GM12878 (cell line): ENCODE results near the gene RAD51B.

Source experiments
- CEBPB ChIP-seq, 2 experiments: fragments of 150-350 bp in 1 of 2; IDR thresholded peaks; 2 replicates each; pipeline ENCODE4 v1.6.1; 2012 to 2014; ENCODE audit warnings: low read depth in 2 of 2, low read length in 2 of 2, borderline replicate concordance in 1 of 2, inconsistent platforms in 1 of 2
- CTCF ChIP-seq, 3 experiments: IDR thresholded peaks in 2 of 3; conservative IDR thresholded peaks in 1 of 3; 2 replicates each; pipeline ENCODE4 v1.5.1; 2011; ENCODE audit warnings: low read depth in 3 of 3, low read length in 3 of 3, mild to moderate bottlenecking in 3 of 3, control low read depth in 2 of 3, moderate library complexity in 2 of 3, inconsistent platforms in 1 of 3, mixed read lengths in 1 of 3; ENCODE audit not compliant: control insufficient read depth in 2 of 3, insufficient read depth in 1 of 3; ENCODE audit errors: extremely low read depth in 1 of 3
- E2F8 ChIP-seq: fragments of 450-650 bp; IDR thresholded peaks from 2 replicates; pipeline ENCODE4 v1.6.1; 2018; ENCODE audit warnings: mild to moderate bottlenecking, low read depth, moderate library complexity; ENCODE audit not compliant: partially characterized antibody
- EZH2 ChIP-seq: IDR thresholded peaks from 2 replicates; pipeline ENCODE4 v1.6.1; 2012; ENCODE audit warnings: low read depth, mild to moderate bottlenecking, control low read depth, inconsistent platforms, low read length, borderline replicate concordance; ENCODE audit not compliant: control insufficient read depth
- POLR2A ChIP-seq: IDR thresholded peaks from 2 replicates; pipeline ENCODE4 v1.6.1; 2011; ENCODE audit warnings: low read depth, mild to moderate bottlenecking, low read length
- RAD21 ChIP-seq: IDR thresholded peaks from 2 replicates; pipeline ENCODE4 v1.6.1; 2011; ENCODE audit warnings: mild to moderate bottlenecking, low read depth, low read length, moderate library complexity; ENCODE audit not compliant: insufficient read depth
- RFX5 ChIP-seq: IDR thresholded peaks from 2 replicates; pipeline ENCODE4 v1.6.1; 2011; ENCODE audit warnings: low read depth, low read length, improper control_type of control experiment

DNA sequence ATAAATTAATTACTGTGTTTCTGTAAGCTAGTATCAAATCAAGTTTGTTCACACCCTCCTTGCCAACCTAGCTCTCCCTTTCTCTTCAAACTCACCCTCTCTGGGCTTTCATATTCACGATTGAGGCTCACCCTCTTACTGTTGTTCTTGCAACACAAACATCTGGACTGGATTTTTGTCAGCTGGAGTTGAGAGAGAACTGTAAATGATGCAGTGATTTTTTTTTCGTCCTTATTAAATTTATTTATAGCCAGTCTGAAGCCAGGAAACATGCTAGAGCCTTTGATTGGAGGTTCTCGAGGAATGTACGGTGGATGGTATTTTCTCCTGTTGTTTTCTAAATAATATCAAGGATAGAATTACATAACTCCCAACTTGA is 488.2 kb downstream of the RAD51B start:
- TF ChIP-seq CTCF (IDR thresholded peaks at IDR 0.05 in 2 of 3, conservative IDR thresholded peaks at IDR 0.05 in 1 of 3; ENCODE audit: control insufficient read depth in 2 of 3, extremely low read depth in 1 of 3, insufficient read depth in 1 of 3, low read depth in 3 of 3, low read length in 3 of 3), result no peak
- TF ChIP-seq RAD21, result no peak
- TF ChIP-seq CEBPB (IDR thresholded peaks at IDR 0.05; ENCODE audit: borderline replicate concordance in 1 of 2, low read depth in 2 of 2, low read length in 2 of 2), result no peak
- TF ChIP-seq RFX5, result no peak
- TF ChIP-seq POLR2A, result no peak
- TF ChIP-seq E2F8, result no peak
- no peak for TF ChIP-seq EZH2
